GM19324 (cell line): ENCODE results near the gene A2M.

Experiments
- ATAC-seq: cut with Tn5 transposase; IDR thresholded peaks from one replicate; pipeline ENCODE4 v1.9.1; 2021; ENCODE audit warnings: mild to moderate bottlenecking, moderate library complexity; ENCODE audit not compliant: unreplicated experiment, low FRiP score

The A2M gene

GRCh38 chr12:9076733-9077132 lies 39.0 kb downstream of the A2M start:
- no peak for ATAC-seq

GRCh38 chr12:9075138-9075535 lies 40.6 kb downstream of the A2M start:
- no peak for ATAC-seq

GRCh38 chr12:9074484-9075137 lies 41.1 kb downstream of the A2M start:
- ATAC-seq = no peak

- no peak for ATAC-seq
Observed at GRCh38 chr12:9073076-9073475, 42.6 kb downstream of the A2M start.

- ATAC-seq = no peak
Observed at GRCh38 chr12:9072481-9073038, 43.2 kb downstream of the A2M start.

- ATAC-seq = no peak
Observed at GRCh38 chr12:9071969-9072368, 43.8 kb downstream of the A2M start.

- no peak for ATAC-seq
Observed at GRCh38 chr12:9071518-9071917, 44.2 kb downstream of the A2M start.

- ATAC-seq = no peak
Observed at GRCh38 chr12:9070351-9070750, 45.4 kb downstream of the A2M start.

- no peak for ATAC-seq
Observed at GRCh38 chr12:9068600-9068999, 47.1 kb downstream of the A2M start.

- no peak for ATAC-seq
Observed at GRCh38 chr12:9068086-9068485, 47.6 kb downstream of the A2M start.

- no peak for ATAC-seq
Observed at GRCh38 chr12:9066755-9067423, 48.8 kb downstream of the A2M start.

GRCh38 chr12:9066183-9066623 lies 49.5 kb downstream of the A2M start:
- no peak for ATAC-seq

- ATAC-seq = no peak
Observed at GRCh38 chr12:9065607-9065856, 50.2 kb downstream of the A2M start.

GRCh38 chr12:9064815-9065606 lies 50.7 kb downstream of the A2M start:
- no peak for ATAC-seq

GRCh38 chr12:9064201-9064814 lies 51.4 kb downstream of the A2M start:
- peak; percentile 60 for ATAC-seq

GRCh38 chr12:9052610-9053009 lies 63.1 kb downstream of the A2M start:
- ATAC-seq = no peak

- ATAC-seq = no peak
Observed at GRCh38 chr12:9051158-9051550, 64.6 kb downstream of the A2M start.

GRCh38 chr12:9050521-9051157 lies 65.1 kb downstream of the A2M start:
- no peak for ATAC-seq

GRCh38 chr12:9049520-9050133 lies 66.1 kb downstream of the A2M start:
- no peak for ATAC-seq

GRCh38 chr12:9048930-9049329 lies 66.8 kb downstream of the A2M start:
- ATAC-seq = no peak
